GM12872 (cell line): ENCODE measurements around the gene R3HDM4.

ENCODE experiments used
- CTCF ChIP-seq: IDR thresholded peaks from 3 replicates; pipeline ENCODE4 v1.5.1; 2011; ENCODE audit warnings: low read depth, mild to moderate bottlenecking, low read length, moderate library complexity; ENCODE audit not compliant: insufficient read depth

Gene R3HDM4

GRCh38 chr19:919199-920050 is 6.4 kb upstream of the R3HDM4 start:
- no peak for TF ChIP-seq CTCF

DNA sequence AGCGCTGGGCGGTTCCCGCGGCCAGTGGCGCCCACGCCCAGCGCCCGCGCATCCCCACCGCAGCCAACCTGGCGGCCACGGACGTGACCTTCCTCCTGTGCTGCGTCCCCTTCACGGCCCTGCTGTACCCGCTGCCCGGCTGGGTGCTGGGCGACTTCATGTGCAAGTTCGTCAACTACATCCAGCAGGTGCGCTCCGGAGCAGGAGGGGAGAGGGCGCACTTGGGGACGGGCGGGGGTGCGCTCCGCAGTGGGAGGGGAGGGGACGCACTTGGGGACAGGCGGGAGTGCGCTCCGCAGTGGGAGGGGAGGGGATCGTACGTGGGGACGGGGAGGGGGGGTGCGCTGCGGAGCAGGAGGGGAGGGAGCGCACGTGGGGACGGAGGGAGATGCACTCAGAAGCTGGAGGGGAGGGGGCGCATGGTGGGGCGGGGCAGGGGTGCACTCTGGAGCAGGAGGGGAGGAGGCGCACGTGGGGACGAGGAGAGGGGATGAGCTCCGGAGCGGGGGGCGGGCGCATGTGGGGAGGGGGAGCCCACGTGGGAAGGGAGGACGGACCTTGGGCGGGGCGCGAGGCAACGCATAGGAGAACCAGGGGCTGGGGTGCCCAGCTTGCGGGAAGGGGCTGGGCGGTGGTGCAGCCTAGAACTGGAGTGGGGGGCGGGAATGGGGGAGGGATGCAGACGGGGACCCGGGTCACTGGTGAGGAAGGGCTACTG is 5.6 kb upstream of the R3HDM4 start:
- TF ChIP-seq CTCF, result no peak

GRCh38 chr19:918152-918437 is 5.1 kb upstream of the R3HDM4 start:
- TF ChIP-seq CTCF, result no peak

DNA sequence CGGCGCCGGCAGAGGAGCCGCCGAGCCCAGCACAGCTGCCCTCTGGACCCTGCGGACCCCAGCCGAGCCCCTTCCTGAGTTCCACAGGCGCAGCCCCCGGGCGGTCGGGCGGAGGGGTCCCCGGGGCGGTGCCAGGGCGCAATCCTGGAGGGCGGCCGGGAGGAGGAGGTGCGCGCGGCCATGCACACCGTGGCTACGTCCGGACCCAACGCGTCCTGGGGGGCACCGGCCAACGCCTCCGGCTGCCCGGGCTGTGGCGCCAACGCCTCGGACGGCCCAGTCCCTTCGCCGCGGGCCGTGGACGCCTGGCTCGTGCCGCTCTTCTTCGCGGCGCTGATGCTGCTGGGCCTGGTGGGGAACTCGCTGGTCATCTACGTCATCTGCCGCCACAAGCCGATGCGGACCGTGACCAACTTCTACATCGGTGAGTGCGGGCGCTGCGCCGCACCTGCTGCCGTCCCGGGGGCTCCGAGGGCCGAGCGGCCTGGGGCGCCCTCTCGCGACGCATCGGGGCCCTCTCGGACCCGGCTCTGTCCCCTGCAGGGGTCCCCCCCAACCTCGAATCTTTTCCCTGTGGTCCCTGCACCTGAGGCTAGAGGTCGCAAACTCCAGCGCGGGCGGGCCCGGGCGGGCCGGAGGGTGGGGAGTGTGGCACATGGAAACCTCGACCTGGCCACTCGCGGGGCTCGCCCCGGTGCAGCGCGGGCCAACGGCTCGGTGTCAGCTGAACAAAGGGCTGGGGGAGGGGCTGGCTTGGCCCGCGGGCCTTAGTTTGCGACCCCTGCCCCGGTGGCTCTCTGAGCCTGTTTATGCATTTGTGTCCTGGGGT is 4.5 kb upstream of the R3HDM4 start, which contains the start of gene KISS1R:
KISS1R (plus strand) TSS at position 11 of the 829 bp plus-strand sequence; CDS start at position 181, 170 bp downstream.
- TF ChIP-seq CTCF, result peak; percentile 70

DNA sequence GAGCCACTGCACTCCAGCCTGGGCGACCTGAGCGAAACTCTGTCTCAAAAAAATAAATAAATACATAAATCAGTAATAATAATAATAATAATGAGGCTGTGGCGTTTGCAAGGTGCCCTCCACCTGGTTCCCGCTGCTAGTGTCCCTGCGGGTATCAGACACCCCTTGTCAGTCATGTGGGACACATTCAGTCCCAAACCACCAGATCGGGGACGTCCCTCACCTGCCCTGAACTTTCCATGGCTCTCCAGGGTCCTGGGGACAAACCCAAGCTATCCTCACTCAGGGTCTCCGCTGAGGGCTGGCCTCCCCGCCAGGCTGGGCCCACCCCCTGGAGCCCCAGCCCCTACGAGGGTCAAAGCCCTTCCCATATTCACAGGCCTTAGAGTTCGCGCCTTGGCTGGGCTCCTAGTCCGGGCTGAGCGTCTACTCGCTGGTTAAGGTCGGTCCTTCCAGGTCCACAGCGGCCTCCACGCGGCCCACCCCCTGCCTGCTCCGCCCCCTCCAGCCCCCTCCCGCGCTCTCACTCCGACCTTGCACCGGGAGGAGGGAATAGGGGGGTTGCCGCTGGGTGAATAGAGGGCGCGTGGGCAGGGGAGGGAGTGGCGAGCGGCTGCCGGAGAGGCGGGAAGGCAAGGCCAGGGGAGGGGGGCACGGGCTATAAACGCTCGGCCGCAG is 3.8 kb upstream of the R3HDM4 start:
- TF ChIP-seq CTCF, result no peak

GRCh38 chr19:912181-913079 is 589 bp downstream of the R3HDM4 start:
- TF ChIP-seq CTCF, result no peak
